GM12878 (cell line): ENCODE data around the gene HIVEP1.

ENCODE experiments used
- EZH2 ChIP-seq: IDR thresholded peaks from 2 replicates; pipeline ENCODE4 v1.6.1; 2012; ENCODE audit warnings: low read depth, mild to moderate bottlenecking, control low read depth, inconsistent platforms, low read length, borderline replicate concordance; ENCODE audit not compliant: control insufficient read depth
- POLR2AphosphoS2 ChIP-seq: IDR thresholded peaks from 2 replicates; pipeline ENCODE4 v1.6.1; 2011; ENCODE audit warnings: low read depth, mild to moderate bottlenecking, low read length, improper control_type of control experiment, moderate library complexity
- ZBED1 ChIP-seq: IDR thresholded peaks from 2 replicates; pipeline ENCODE4 v1.6.1; 2016; ENCODE audit warnings: borderline replicate concordance
- ZNF24 ChIP-seq: fragments of 450-650 bp; IDR thresholded peaks from 2 replicates; pipeline ENCODE4 v1.6.1; 2017; ENCODE audit warnings: antibody characterized with exemption, mild to moderate bottlenecking
- ZNF274 ChIP-seq: IDR thresholded peaks from one replicate; pipeline ENCODE4 v1.8.0; 2011; ENCODE audit not compliant: insufficient read length, insufficient read depth
- TF ChIP-seq, protein P1 (sequence below): IDR thresholded peaks from 2 replicates; pipeline ENCODE4 v1.6.1; 2011; ENCODE audit warnings: mild to moderate bottlenecking, low read depth, low read length, moderate library complexity; ENCODE audit not compliant: insufficient replicate concordance
- TF ChIP-seq, protein P2 (sequence below), 3 experiments: IDR thresholded peaks in 2 of 3; conservative IDR thresholded peaks in 1 of 3; 2 replicates each; pipeline ENCODE4 v1.5.1; 2011; ENCODE audit warnings: low read depth in 3 of 3, low read length in 3 of 3, mild to moderate bottlenecking in 3 of 3, control low read depth in 2 of 3, moderate library complexity in 2 of 3, inconsistent platforms in 1 of 3, mixed read lengths in 1 of 3; ENCODE audit not compliant: control insufficient read depth in 2 of 3, insufficient read depth in 1 of 3; ENCODE audit errors: extremely low read depth in 1 of 3

DNA sequence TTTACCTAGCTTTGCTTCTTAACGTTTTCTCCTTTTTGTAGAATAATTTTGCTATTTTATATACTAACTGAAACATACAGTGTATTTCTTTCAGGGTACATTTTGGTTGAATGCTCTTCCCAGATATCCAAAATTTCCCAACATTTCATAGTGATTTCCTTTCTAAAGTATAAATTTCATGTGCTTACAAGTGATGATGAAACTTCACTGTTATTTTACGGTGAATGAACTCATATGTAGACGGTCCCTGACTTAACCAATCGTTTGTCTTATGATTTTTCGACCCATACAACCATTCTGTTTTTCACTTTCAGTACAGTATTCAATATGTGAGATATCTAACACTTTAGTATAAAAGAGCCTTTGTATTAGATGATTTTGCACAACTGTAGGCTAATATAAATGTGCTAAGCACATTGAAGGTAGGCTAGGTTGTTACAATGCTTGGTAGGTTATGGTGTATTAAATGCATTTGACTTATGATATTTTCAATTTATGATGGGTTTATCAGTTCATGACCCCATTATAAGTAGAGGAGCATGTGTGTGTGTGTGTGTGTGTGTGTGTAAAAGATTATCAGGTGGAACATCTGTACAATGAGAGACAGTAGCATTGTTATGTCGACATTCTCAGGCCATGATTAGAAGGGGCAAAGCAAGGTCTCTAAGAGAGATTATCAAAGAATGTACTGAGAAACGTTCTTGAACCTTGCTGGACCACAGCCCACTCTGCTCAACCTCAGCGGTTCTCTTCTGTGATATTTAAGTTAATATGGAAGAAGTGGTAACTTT is 20.9 kb downstream of the HIVEP1 start:
- TF ChIP-seq POLR2AphosphoS2 (no peak), ZNF274 (no peak), ZNF24 (no peak), EZH2 (no peak), ZBED1 (no peak)
- TF ChIP-seq, protein P1, sequence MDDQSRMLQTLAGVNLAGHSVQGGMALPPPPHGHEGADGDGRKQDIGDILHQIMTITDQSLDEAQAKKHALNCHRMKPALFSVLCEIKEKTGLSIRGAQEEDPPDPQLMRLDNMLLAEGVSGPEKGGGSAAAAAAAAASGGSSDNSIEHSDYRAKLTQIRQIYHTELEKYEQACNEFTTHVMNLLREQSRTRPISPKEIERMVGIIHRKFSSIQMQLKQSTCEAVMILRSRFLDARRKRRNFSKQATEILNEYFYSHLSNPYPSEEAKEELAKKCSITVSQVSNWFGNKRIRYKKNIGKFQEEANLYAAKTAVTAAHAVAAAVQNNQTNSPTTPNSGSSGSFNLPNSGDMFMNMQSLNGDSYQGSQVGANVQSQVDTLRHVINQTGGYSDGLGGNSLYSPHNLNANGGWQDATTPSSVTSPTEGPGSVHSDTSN, result no peak
- TF ChIP-seq, protein P2, sequence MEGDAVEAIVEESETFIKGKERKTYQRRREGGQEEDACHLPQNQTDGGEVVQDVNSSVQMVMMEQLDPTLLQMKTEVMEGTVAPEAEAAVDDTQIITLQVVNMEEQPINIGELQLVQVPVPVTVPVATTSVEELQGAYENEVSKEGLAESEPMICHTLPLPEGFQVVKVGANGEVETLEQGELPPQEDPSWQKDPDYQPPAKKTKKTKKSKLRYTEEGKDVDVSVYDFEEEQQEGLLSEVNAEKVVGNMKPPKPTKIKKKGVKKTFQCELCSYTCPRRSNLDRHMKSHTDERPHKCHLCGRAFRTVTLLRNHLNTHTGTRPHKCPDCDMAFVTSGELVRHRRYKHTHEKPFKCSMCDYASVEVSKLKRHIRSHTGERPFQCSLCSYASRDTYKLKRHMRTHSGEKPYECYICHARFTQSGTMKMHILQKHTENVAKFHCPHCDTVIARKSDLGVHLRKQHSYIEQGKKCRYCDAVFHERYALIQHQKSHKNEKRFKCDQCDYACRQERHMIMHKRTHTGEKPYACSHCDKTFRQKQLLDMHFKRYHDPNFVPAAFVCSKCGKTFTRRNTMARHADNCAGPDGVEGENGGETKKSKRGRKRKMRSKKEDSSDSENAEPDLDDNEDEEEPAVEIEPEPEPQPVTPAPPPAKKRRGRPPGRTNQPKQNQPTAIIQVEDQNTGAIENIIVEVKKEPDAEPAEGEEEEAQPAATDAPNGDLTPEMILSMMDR (IDR thresholded peaks at IDR 0.05 in 2 of 3, conservative IDR thresholded peaks at IDR 0.05 in 1 of 3; ENCODE audit: control insufficient read depth in 2 of 3, extremely low read depth in 1 of 3, insufficient read depth in 1 of 3, low read depth in 3 of 3, low read length in 3 of 3), result no peak
